Lower lobe of right lung (tissue), 2 donors: Measurements from ENCODE around the gene PLPPR1. TPM values are rescaled to one million over a fixed set of nuclear protein-coding genes. Genes with fewer than 3 reads are reported as not detected.

Experiments
- ATAC-seq, 2 donors: fragments of 200-7000 bp; cut with Tn5 transposase; one replicate each; pipeline ENCODE4 v1.9.1; 2020 to 2022; ENCODE audit warnings: mild to moderate bottlenecking in 2 of 2, moderate library complexity in 2 of 2
- DNase-seq: peaks from one replicate; pipeline ENCODE4 v3.0.0-alpha.2; 2020
- H3K27ac ChIP-seq: fragments of 200-600 bp; one replicate; pipeline ENCODE4 v1.8.0; 2022
- H3K27me3 ChIP-seq: fragments of 200-600 bp; one replicate; pipeline ENCODE4 v1.8.0; 2022; ENCODE audit warnings: low read depth
- H3K36me3 ChIP-seq: fragments of 200-600 bp; one replicate; pipeline ENCODE4 v1.8.0; 2022; ENCODE audit warnings: mild to moderate bottlenecking
- H3K4me1 ChIP-seq: fragments of 200-600 bp; one replicate; pipeline ENCODE4 v1.8.0; 2022
- H3K4me3 ChIP-seq: fragments of 200-600 bp; one replicate; pipeline ENCODE4 v1.8.0; 2022; ENCODE audit warnings: mild to moderate bottlenecking
- H3K9me3 ChIP-seq: fragments of 200-600 bp; one replicate; pipeline ENCODE4 v1.8.0; 2022
- CTCF ChIP-seq: fragments of 200-600 bp; IDR thresholded peaks from one replicate; pipeline ENCODE4 v1.8.0; 2022; ENCODE audit warnings: antibody characterized with exemption, mild to moderate bottlenecking
- intact Hi-C: fragments of 100-400 bp; cut with DNase I; formaldehyde crosslinking; loops from one replicate; pipeline ENCODE4 v1.11.0; 2022
- total RNA-seq: library from RNA; stranded (reverse); fragmentation: NEBNext Ultra II Directional; extraction: Animal tissue kit (Norgen Biotek cat#: 25700); gene quantifications from one replicate; pipeline ENCODE4 v1.2.1, GENCODE V29; 2021
- donor health status: DM: no; HTN: yes; CAD: no; lungs with severe emphysema.

Gene PLPPR1
- total RNA-seq, 1 donor from 2014 or later: 5.4 TPM

DNA sequence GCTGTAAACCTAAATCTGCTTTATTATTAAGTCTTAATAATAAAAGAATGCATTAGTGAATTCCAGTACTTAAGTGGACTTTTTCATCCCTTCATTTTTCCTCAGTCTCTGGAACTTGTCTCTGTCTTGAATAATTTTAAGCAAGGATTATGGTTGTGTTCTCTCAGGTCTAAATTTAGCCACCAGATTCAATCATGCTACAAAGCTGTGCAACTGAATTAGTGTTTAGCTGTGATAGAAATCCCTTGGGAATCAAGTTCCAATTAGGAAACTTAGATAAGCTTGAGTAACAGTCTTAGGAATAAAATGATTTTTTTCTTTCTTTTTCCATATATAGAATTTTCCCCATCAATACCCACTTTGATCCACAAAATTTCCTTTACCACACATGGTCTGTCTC is 104.3 kb downstream of the PLPPR1 start:
- no peaks in the 10 kb centered on the region for H3K4me1 ChIP-seq
- ATAC-seq: no peak

DNA sequence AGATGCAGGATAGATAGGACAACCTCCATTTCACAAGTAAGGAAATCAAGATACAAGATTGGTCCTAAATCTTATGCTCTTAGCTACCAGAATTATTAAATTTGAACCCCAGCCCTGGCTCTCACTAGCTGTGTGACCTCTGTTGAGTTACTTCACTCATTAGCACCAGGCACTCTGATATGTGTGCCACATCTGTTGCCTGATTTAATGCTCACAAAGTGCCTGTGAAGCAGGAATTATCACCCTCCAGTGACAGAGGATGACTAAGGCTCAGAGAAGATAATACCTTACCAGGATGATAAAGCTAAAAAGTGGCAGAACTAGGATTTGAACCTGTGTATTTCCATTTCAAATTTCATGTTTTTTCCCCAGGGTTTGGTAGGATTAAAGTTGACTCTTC is 110.0 kb downstream of the PLPPR1 start:
- Histone ChIP-seq H3K4me1 (no peaks in the 10 kb centered on the region), H3K27ac (no peak overlapping the region), H3K4me3 (no peak overlapping the region), H3K9me3 (no peaks in the 10 kb centered on the region), H3K27me3 (no peaks in the 10 kb centered on the region), H3K36me3 (no peaks in the 10 kb centered on the region)
- intact Hi-C loops: no loop called here
- ATAC-seq: no peak
- no peak for DNase-seq
- TF ChIP-seq CTCF: no peak

More for the DNA sequence above, 104.3 kb downstream of the PLPPR1 start:
- TF ChIP-seq CTCF: no peak
- H3K4me3 ChIP-seq: no peak overlapping the region
- no peaks in the 10 kb centered on the region for H3K36me3 ChIP-seq
- no peaks in the 10 kb centered on the region for H3K9me3 ChIP-seq
- H3K27me3 ChIP-seq: no peaks in the 10 kb centered on the region
- intact Hi-C loops: no loop called here
- H3K27ac ChIP-seq: no peak overlapping the region
- no peak for DNase-seq

- no peak overlapping the region for H3K27ac ChIP-seq
- no peak for DNase-seq
These were observed 110.6 kb downstream of the PLPPR1 start for GRCh38 chr9:101139082-101139481.

GRCh38 chr9:101140764-101141163 is 112.2 kb downstream of the PLPPR1 start:
- ATAC-seq: no peak
- no peak for DNase-seq

More at GRCh38 chr9:101139082-101139481, 110.6 kb downstream of the PLPPR1 start:
- no peak for ATAC-seq
- no peaks in the 10 kb centered on the region for H3K36me3 ChIP-seq
- H3K4me3 ChIP-seq: no peak overlapping the region
- intact Hi-C loops: no loop called here
- H3K27me3 ChIP-seq: no peaks in the 10 kb centered on the region
- no peaks in the 10 kb centered on the region for H3K9me3 ChIP-seq
- no peaks in the 10 kb centered on the region for H3K4me1 ChIP-seq
- no peak for TF ChIP-seq CTCF

GRCh38 chr9:101146508-101146907 is 118.0 kb downstream of the PLPPR1 start:
- H3K27ac ChIP-seq: no peak overlapping the region
- TF ChIP-seq CTCF: no peak
- H3K4me3 ChIP-seq: no peak overlapping the region
- H3K9me3 ChIP-seq: no peaks in the 10 kb centered on the region
- ATAC-seq: no peak
- no peaks in the 10 kb centered on the region for H3K27me3 ChIP-seq
- no peak for DNase-seq
- intact Hi-C loops: no loop called here
- H3K36me3 ChIP-seq: no peaks in the 10 kb centered on the region
- H3K4me1 ChIP-seq: no peaks in the 10 kb centered on the region

More at GRCh38 chr9:101140764-101141163, 112.2 kb downstream of the PLPPR1 start:
- no peaks in the 10 kb centered on the region for H3K27me3 ChIP-seq
- H3K9me3 ChIP-seq: no peaks in the 10 kb centered on the region
- no peak overlapping the region for H3K4me3 ChIP-seq
- no peak overlapping the region for H3K27ac ChIP-seq
- no peak for TF ChIP-seq CTCF
- intact Hi-C loops: no loop called here
- H3K4me1 ChIP-seq: no peaks in the 10 kb centered on the region
- H3K36me3 ChIP-seq: no peaks in the 10 kb centered on the region

GRCh38 chr9:101148344-101148743 is 119.8 kb downstream of the PLPPR1 start:
- H3K4me1 ChIP-seq: no peaks in the 10 kb centered on the region
- TF ChIP-seq CTCF: no peak
- no peak overlapping the region for H3K27ac ChIP-seq
- no peak overlapping the region for H3K4me3 ChIP-seq
- DNase-seq: no peak
- H3K9me3 ChIP-seq: no peaks in the 10 kb centered on the region
- H3K36me3 ChIP-seq: no peaks in the 10 kb centered on the region
- no peaks in the 10 kb centered on the region for H3K27me3 ChIP-seq
- intact Hi-C loops: no loop called here
- no peak for ATAC-seq
